Stimulated activated naive CD8-positive, alpha-beta T cell treated with anti-CD3 and anti-CD28 coated beads, Interleukin-15, Interleukin-2, amounts not matched to agents 100 U/mL and 50 U/mL, for 24 hours (primary cell): ENCODE results near the gene PHF11.
A peak's percentile ranks its signal among the peaks of the same experiment; 100 is the strongest.
"Not testable (repeated sequence)": the region's sequence is repeated elsewhere in the genome, so short reads cannot be mapped to it uniquely, and the experiment has no call there.

ENCODE experiments used
- ATAC-seq: fragments of 150-1000 bp; cut with Tn5 transposase; one replicate; pipeline ENCODE4 v1.10.0; 2021
- DNase-seq: peaks from one replicate; pipeline ENCODE4 v3.0.0; 2021

Gene PHF11

GRCh38 chr13:49549289-49549688 lies 53.5 kb downstream of the PHF11 start:
- no peak for ATAC-seq

GRCh38 chr13:49550942-49551644 lies 55.3 kb downstream of the PHF11 start:
- ATAC-seq = no peak

More at GRCh38 chr13:49549289-49549688, 53.5 kb downstream of the PHF11 start:
- DNase-seq = no peak

GRCh38 chr13:49553888-49554287 lies 58.1 kb downstream of the PHF11 start:
- ATAC-seq (no peak), DNase-seq (no peak)

More at GRCh38 chr13:49550942-49551644, 55.3 kb downstream of the PHF11 start:
- DNase-seq = no peak

GRCh38 chr13:49554387-49554786 lies 58.6 kb downstream of the PHF11 start:
- DNase-seq (no peak), ATAC-seq (no peak)

- no peak for ATAC-seq
- no peak for DNase-seq
Observed at GRCh38 chr13:49559006-49559405, 63.3 kb downstream of the PHF11 start.

- DNase-seq (no peak), ATAC-seq (no peak)
Observed at GRCh38 chr13:49560270-49561061, 64.7 kb downstream of the PHF11 start.

GRCh38 chr13:49561062-49561410 lies 65.3 kb downstream of the PHF11 start:
- DNase-seq = no peak
- no peak for ATAC-seq

- DNase-seq (no peak), ATAC-seq (no peak)
Observed at GRCh38 chr13:49563516-49563915, 67.8 kb downstream of the PHF11 start.

GRCh38 chr13:49565461-49565860 lies 69.7 kb downstream of the PHF11 start:
- DNase-seq, ATAC-seq: not testable (repeated sequence)

- ATAC-seq (no peak), DNase-seq (no peak)
Observed at GRCh38 chr13:49566461-49566860, 70.7 kb downstream of the PHF11 start.

GRCh38 chr13:49567491-49567890 lies 71.7 kb downstream of the PHF11 start:
- no peak for ATAC-seq
- DNase-seq = no peak

GRCh38 chr13:49569993-49570689 lies 74.4 kb downstream of the PHF11 start:
- DNase-seq (no peak), ATAC-seq (peak; percentile 67)

- DNase-seq = no peak
- no peak for ATAC-seq
Observed at GRCh38 chr13:49571299-49572240, 75.8 kb downstream of the PHF11 start.
